WTC11 (cell line): ENCODE data around the gene CAMKK2. TPM values are rescaled to one million over a fixed set of nuclear protein-coding genes. Genes with fewer than 3 reads are reported as not detected.

Experiments used
- ATAC-seq: fragments of 200-7000 bp; cut with Tn5 transposase; 2 replicates; pipeline ENCODE4 v1.10.0; 2021; ENCODE audit warnings: mild to moderate bottlenecking, moderate library complexity
- CTCF ChIA-PET: fragments of 300-600 bp; sonication (Branson Sonifier 250); formaldehyde crosslinking; loops from one replicate; lab custom pipeline; 2021; ENCODE audit warnings: antibody characterized with exemption; lab: Charles Lee
- POLR2A ChIA-PET: fragments of 350-600 bp; sonication (Branson Sonifier 250); formaldehyde crosslinking; loops from one replicate; lab custom pipeline; 2021; ENCODE audit warnings: antibody characterized with exemption; lab: Charles Lee
- DNase-seq: peaks from one replicate; pipeline ENCODE4 v3.0.0; 2021; ENCODE audit warnings: low spot score
- H3K27ac Mint-ChIP-seq: 2 replicates; pipeline ENCODE4 v1.8.0; 2021; ENCODE audit warnings: mixed read lengths
- H3K27me3 Mint-ChIP-seq: 2 replicates; pipeline ENCODE4 v1.8.0; 2021; ENCODE audit warnings: low read depth, mild to moderate bottlenecking, moderate library complexity, mixed read lengths
- H3K36me3 Mint-ChIP-seq: 2 replicates; pipeline ENCODE4 v1.8.0; 2021; ENCODE audit warnings: mixed read lengths
- H3K4me1 Mint-ChIP-seq: 2 replicates; pipeline ENCODE4 v1.8.0; 2022; ENCODE audit warnings: mixed read lengths
- H3K4me3 Mint-ChIP-seq: 2 replicates; pipeline ENCODE4 v1.8.0; 2021; ENCODE audit warnings: mild to moderate bottlenecking, moderate library complexity, mixed read lengths
- H3K9me3 Mint-ChIP-seq: 2 replicates; pipeline ENCODE4 v1.8.0; 2021; ENCODE audit warnings: mixed read lengths
- ATF1 ChIP-seq: sonication (generic); formaldehyde crosslinking; IDR thresholded peaks from 2 replicates; pipeline ENCODE4 v1.8.1; 2023; ENCODE audit warnings: mild to moderate bottlenecking, moderate library complexity, missing genetic modification reagents
- ATF2 ChIP-seq: sonication (generic); formaldehyde crosslinking; IDR thresholded peaks from 2 replicates; pipeline ENCODE4 v1.8.1; 2022; ENCODE audit warnings: low read depth, missing genetic modification reagents, borderline replicate concordance
- CBFB ChIP-seq: sonication (generic); formaldehyde crosslinking; IDR thresholded peaks from 2 replicates; pipeline ENCODE4 v1.8.1; 2022; ENCODE audit warnings: mild to moderate bottlenecking, low read depth, missing genetic modification reagents
- CREB1 ChIP-seq: sonication (generic); formaldehyde crosslinking; IDR thresholded peaks from 2 replicates; pipeline ENCODE4 v1.8.0; 2023; ENCODE audit warnings: mild to moderate bottlenecking, missing genetic modification reagents
- ERG ChIP-seq: fragments of 250-450 bp; sonication (Bioruptor Pico); IDR thresholded peaks from 2 replicates; pipeline ENCODE4 v1.8.0; 2021; ENCODE audit warnings: mild to moderate bottlenecking
- ESRRA ChIP-seq: sonication (generic); formaldehyde crosslinking; IDR thresholded peaks from 2 replicates; pipeline ENCODE4 v1.8.1; 2022; ENCODE audit warnings: mild to moderate bottlenecking, missing genetic modification reagents, borderline replicate concordance
- FOXJ3 ChIP-seq: sonication (generic); formaldehyde crosslinking; IDR thresholded peaks from 2 replicates; pipeline ENCODE4 v1.9.0; 2021; ENCODE audit warnings: missing genetic modification reagents, mild to moderate bottlenecking, borderline replicate concordance
- FOXP1 ChIP-seq: sonication (generic); formaldehyde crosslinking; IDR thresholded peaks from 2 replicates; pipeline ENCODE4 v1.8.0; 2022; ENCODE audit warnings: missing genetic modification reagents, mild to moderate bottlenecking, moderate library complexity, borderline replicate concordance
- GABPB1 ChIP-seq: sonication (generic); formaldehyde crosslinking; IDR thresholded peaks from 2 replicates; pipeline ENCODE4 v1.8.1; 2023; ENCODE audit warnings: mild to moderate bottlenecking, missing genetic modification reagents
- GTF2I ChIP-seq: fragments of 250-450 bp; sonication (Bioruptor Pico); conservative IDR thresholded peaks from 2 replicates; pipeline ENCODE4 v1.4.0; 2021; ENCODE audit warnings: mild to moderate bottlenecking
- HMGA2 ChIP-seq: fragments of 250-450 bp; sonication (Bioruptor Pico); IDR thresholded peaks from 2 replicates; pipeline ENCODE4 v1.4.0; 2021; ENCODE audit warnings: mild to moderate bottlenecking, moderate library complexity
- HMGXB4 ChIP-seq: sonication (generic); formaldehyde crosslinking; IDR thresholded peaks from 2 replicates; pipeline ENCODE4 v1.8.1; 2023; ENCODE audit warnings: mild to moderate bottlenecking, moderate library complexity, missing genetic modification reagents
- JAZF1 ChIP-seq: fragments of 250-450 bp; sonication (Bioruptor Pico); IDR thresholded peaks from 2 replicates; pipeline ENCODE4 v1.9.0; 2021; ENCODE audit warnings: moderate library complexity, mild to moderate bottlenecking, inconsistent platforms
- MAX ChIP-seq: sonication (generic); formaldehyde crosslinking; IDR thresholded peaks from 2 replicates; pipeline ENCODE4 v1.8.0; 2022; ENCODE audit warnings: mild to moderate bottlenecking, missing genetic modification reagents
- NFATC4 ChIP-seq: fragments of 250-450 bp; sonication (Bioruptor Pico); IDR thresholded peaks from 2 replicates; pipeline ENCODE4 v1.9.0; 2021; ENCODE audit warnings: mild to moderate bottlenecking
- NFE2L1 ChIP-seq: sonication (generic); formaldehyde crosslinking; IDR thresholded peaks from 2 replicates; pipeline ENCODE4 v1.8.1; 2023; ENCODE audit warnings: missing genetic modification reagents
- NR1H2 ChIP-seq: sonication (generic); formaldehyde crosslinking; IDR thresholded peaks from 2 replicates; pipeline ENCODE4 v1.9.0; 2021; ENCODE audit warnings: mild to moderate bottlenecking, moderate library complexity, missing genetic modification reagents
- SMAD4 ChIP-seq: sonication (generic); formaldehyde crosslinking; IDR thresholded peaks from 2 replicates; pipeline ENCODE4 v1.8.0; 2022; ENCODE audit warnings: mild to moderate bottlenecking, missing genetic modification reagents
- TCF7 ChIP-seq: sonication (generic); formaldehyde crosslinking; IDR thresholded peaks from 2 replicates; pipeline ENCODE4 v1.8.0; 2022; ENCODE audit warnings: mild to moderate bottlenecking, low read depth, missing genetic modification reagents, moderate library complexity
- ZNF121 ChIP-seq: sonication (generic); formaldehyde crosslinking; IDR thresholded peaks from 2 replicates; pipeline ENCODE4 v1.8.0; 2023; ENCODE audit warnings: missing genetic modification reagents
- ZNF396 ChIP-seq: fragments of 250-450 bp; sonication (Bioruptor Pico); IDR thresholded peaks from 2 replicates; pipeline ENCODE4 v1.8.0; 2021; ENCODE audit warnings: mild to moderate bottlenecking, moderate library complexity, borderline replicate concordance
- ZNF512 ChIP-seq: sonication (generic); formaldehyde crosslinking; IDR thresholded peaks from 2 replicates; pipeline ENCODE4 v1.8.1; 2022; ENCODE audit warnings: missing genetic modification reagents, borderline replicate concordance
- total RNA-seq: library from RNA; stranded (reverse); gene quantifications from 3 replicates; pipeline ENCODE4 v1.2.3, GENCODE V29; 2021
- TF ChIP-seq, protein P1 (sequence below): sonication (generic); formaldehyde crosslinking; IDR thresholded peaks from 2 replicates; pipeline ENCODE4 v1.8.1; 2023; ENCODE audit warnings: mild to moderate bottlenecking, missing genetic modification reagents

CAMKK2 gene
- total RNA-seq, 1 experiment from 2014 or later = 36.5 TPM

DNA sequence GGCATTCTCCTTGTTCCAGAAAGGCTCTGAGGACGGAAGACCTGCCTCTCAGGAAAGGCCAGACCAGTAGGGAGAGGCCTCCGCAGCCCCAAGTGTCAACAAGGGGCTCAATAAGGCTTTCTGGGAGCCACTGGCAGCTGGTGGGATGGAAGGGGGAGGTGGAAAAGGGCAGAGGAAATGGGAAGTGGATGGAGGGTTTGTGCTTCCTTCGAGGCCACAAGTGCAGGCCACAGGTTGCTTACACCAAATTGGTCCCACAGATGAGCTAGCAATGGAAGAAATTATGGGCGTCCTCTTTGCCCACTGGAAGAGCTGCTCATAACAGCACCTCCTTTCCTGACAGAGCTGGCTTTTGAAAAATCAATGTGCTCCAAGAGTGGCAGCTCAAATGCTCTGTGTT lies 58.4 kb downstream of the CAMKK2 start (continued):
- TF ChIP-seq ATF2 = no peak
- TF ChIP-seq FOXJ3 (CRISPR knock-in tag) = no peak
- no peak for TF ChIP-seq ERG (CRISPR knock-in tag)
- TF ChIP-seq, all 79 proteins: peak for 0

DNA sequence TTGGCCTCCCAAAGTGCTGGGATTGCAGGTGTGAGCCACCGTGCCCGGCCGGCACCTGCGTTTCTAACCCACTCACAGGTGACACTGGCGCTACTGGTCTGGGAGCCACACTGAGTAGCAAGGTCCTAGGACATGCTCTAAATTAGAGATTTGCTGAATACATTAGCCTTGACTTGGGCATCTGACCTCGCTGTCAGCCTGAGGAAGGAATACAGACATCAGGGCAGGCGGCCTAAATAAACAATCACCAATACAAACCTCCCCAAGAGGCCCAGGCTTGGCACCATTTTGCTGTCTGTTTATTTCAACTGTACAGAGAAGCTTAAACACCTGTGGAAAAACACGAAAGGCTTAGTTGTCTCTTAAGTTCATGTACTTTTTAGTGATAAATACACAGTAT lies 59.1 kb downstream of the CAMKK2 start:
- Mint-ChIP-seq H3K4me3 (no peak overlapping the region), H3K9me3 (no peaks in the 10 kb centered on the region), H3K36me3 (peaks cover 10% of the 10 kb centered on the region; the same call in 1 of the 2 replicates), H3K4me1 (peaks cover 39% of the 10 kb centered on the region), H3K27me3 (no peaks in the 10 kb centered on the region), H3K27ac (peak overlapping the region; percentile 83; the same call in 1 of the 2 replicates)
- DNase-seq = no peak
- ATAC-seq = no peak
- ChIA-PET CTCF (interaction anchor here (1.1 to 2.0 kb wide), 3 partner anchors 10 to 206 kb away, joined by 3 to 6 read pairs (median 3); no protein-coding TSS in a partner anchor), POLR2A (no interaction called here)
- TF ChIP-seq ZNF121 (CRISPR knock-in tag) (0 out of 2 replicates have a peak, but pooled peaks have one; percentile 43), HMGXB4 (CRISPR knock-in tag) (no peak)

DNA sequence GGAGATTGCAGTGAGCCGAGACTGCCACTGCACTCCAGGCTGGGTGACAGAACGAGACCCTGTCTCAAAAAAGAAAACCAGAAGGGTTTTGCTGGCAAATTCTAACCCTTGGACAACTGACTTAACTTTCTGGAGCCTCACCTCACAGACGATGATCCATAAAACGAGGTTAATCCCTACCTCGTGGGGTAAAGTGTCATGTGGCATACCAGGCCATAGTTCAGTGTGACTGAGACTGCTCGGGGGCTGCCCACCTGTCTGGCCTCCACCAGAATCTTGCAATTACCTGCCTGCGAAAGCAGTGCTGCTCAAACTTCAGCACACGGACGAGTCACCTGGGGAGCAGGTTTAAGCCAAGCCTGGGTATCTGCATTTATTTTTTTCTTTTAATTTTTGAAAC lies 59.7 kb downstream of the CAMKK2 start:
- POLR2A ChIA-PET = no interaction called here
- peaks cover 39% of the 10 kb centered on the region for H3K4me1 Mint-ChIP-seq

DNA sequence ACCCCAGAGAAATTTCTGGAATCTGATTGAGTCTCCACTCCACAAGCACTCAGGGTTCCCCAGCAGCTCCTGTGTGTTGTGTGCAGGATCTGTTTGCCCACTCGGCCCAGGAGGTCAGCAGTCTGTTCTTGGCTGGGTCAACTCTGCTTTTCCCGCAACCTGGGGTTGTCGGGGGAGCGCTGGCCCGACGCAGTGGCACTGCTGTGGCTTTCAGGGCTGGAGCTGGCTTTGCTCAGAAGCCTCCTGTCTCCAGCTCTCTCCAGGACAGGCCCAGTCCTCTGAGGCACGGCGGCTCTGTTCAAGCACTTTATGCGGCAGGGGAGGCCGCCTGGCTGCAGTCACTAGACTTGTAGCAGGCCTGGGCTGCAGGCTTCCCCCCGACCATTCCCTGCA lies 62.9 kb downstream of the CAMKK2 start:
- ATAC-seq (no peak), DNase-seq (no peak)
- peak overlapping the region; percentile 41; the same call in 1 of the 2 replicates for H3K27ac Mint-ChIP-seq
- ChIA-PET POLR2A (no interaction called here), CTCF (interaction anchor here (0.6 to 1.4 kb wide), 5 partner anchors 9 to 346 kb away, joined by 3 to 5 read pairs (median 4); partner anchors contain the start of gene CAMKK2)
- H3K4me1 Mint-ChIP-seq = peaks cover 13% of the 10 kb centered on the region
- no peak overlapping the region for H3K4me3 Mint-ChIP-seq
- no peak for TF ChIP-seq NR1H2 (CRISPR knock-in tag)
- TF ChIP-seq TCF7 = no peak
- TF ChIP-seq SMAD4 = no peak
- no peak for TF ChIP-seq ATF1 (CRISPR knock-in tag)
- no peak for TF ChIP-seq GTF2I (CRISPR knock-in tag)
- TF ChIP-seq, protein P1, sequence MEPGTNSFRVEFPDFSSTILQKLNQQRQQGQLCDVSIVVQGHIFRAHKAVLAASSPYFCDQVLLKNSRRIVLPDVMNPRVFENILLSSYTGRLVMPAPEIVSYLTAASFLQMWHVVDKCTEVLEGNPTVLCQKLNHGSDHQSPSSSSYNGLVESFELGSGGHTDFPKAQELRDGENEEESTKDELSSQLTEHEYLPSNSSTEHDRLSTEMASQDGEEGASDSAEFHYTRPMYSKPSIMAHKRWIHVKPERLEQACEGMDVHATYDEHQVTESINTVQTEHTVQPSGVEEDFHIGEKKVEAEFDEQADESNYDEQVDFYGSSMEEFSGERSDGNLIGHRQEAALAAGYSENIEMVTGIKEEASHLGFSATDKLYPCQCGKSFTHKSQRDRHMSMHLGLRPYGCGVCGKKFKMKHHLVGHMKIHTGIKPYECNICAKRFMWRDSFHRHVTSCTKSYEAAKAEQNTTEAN (CRISPR knock-in tag) = no peak
- no peak for TF ChIP-seq ZNF396
- no peak for TF ChIP-seq NFATC4 (CRISPR knock-in tag)
- TF ChIP-seq JAZF1 (CRISPR knock-in tag) = no peak
- no peak for TF ChIP-seq ESRRA (CRISPR knock-in tag)
- TF ChIP-seq HMGA2 (CRISPR knock-in tag) = no peak
- no peak for TF ChIP-seq NFE2L1 (CRISPR knock-in tag)
- TF ChIP-seq GABPB1 = no peak
- TF ChIP-seq CBFB (CRISPR knock-in tag) = no peak
- peaks cover 5% of the 10 kb centered on the region; the same call in 1 of the 2 replicates for H3K36me3 Mint-ChIP-seq
- H3K9me3 Mint-ChIP-seq = no peaks in the 10 kb centered on the region
- H3K27me3 Mint-ChIP-seq = no peaks in the 10 kb centered on the region

More for the DNA sequence above, 59.7 kb downstream of the CAMKK2 start:
- no peaks in the 10 kb centered on the region for H3K9me3 Mint-ChIP-seq
- ATAC-seq (no peak), DNase-seq (no peak)
- CTCF ChIA-PET = no interaction called here
- H3K27ac Mint-ChIP-seq = no peak overlapping the region; the same call in 1 of the 2 replicates
- H3K36me3 Mint-ChIP-seq = peaks cover 10% of the 10 kb centered on the region; the same call in 1 of the 2 replicates
- no peaks in the 10 kb centered on the region for H3K27me3 Mint-ChIP-seq
- no peak overlapping the region for H3K4me3 Mint-ChIP-seq
- TF ChIP-seq FOXP1 = no peak
- TF ChIP-seq ZNF512 (CRISPR knock-in tag) = no peak
- no peak for TF ChIP-seq CREB1 (CRISPR knock-in tag)
- no peak for TF ChIP-seq NFATC4 (CRISPR knock-in tag)
- TF ChIP-seq SMAD4 = no peak
- TF ChIP-seq MAX (CRISPR knock-in tag) = no peak
- TF ChIP-seq, all 79 proteins: peak for 0
